GM18505 (cell line): ENCODE measurements around the gene SP3.
A peak's percentile ranks its signal among the peaks of the same experiment; 100 is the strongest.

Experiments used
- ATAC-seq: cut with Tn5 transposase; IDR thresholded peaks from one replicate; pipeline ENCODE4 v1.9.1; 2021; ENCODE audit not compliant: unreplicated experiment
- POLR2A ChIP-seq: IDR thresholded peaks from 4 replicates; pipeline ENCODE4 v1.6.1; 2011; ENCODE audit warnings: borderline replicate concordance; ENCODE audit not compliant: insufficient read depth, insufficient read length; ENCODE audit errors: extremely low read depth

Gene SP3

DNA sequence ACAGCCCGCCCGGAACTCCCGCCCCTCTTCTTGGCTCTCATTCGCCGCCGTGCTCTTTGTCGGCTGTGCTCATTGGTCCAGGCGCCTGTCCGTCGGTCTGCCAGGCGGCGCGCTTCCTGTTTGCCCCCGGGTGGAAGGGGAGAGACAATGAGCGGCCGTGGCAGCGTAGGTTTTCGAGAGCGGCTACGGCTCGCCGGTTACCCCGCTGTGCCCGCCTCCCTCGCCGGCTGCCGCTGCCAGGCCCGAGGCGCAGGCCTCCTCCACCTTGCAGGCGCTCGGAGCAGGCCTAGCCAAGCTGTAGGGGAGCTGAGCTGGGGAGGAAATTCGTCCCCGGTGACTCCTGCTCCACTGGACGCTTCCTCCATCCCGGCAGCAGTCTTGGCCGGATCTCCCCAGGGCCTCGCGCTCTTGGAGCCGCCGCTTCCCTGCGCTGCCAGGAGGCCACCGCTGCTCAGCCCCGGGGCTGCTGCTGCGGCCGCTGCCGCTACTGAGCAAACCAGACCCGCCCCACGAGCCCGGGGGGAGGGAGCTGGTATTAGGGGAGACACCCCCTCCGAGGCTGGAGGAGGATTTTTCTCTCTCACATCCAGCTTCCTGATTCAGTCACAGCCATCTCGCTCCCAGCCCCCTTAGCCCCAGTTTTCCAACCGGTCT, at the start of gene SP3:
Gene SP3 (minus strand): TSS at position 2 of the 654 bp plus-strand sequence. CDS start 202 bp downstream, outside the sequence.
- peak; percentile 80 for TF ChIP-seq POLR2A
- ATAC-seq, result peak; percentile 63

DNA sequence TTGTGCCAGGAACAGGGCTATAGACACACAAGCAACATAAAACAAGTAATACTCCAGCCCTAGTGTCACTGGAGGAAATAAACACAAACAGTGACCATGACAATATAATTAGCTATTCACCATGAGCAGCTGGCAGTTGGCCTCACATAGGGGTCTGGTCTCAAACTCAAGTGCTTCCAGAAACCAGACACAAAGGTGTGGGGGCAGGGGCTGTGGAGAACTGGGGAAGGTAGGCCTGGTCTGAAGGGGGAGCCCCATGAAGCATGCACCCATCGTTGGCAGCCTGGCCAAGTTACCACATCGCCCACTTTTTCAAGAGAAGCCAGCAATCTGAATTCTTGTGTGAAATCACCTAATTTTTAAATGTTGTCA, 49.5 kb upstream of the SP3 start:
- no peak for ATAC-seq

DNA sequence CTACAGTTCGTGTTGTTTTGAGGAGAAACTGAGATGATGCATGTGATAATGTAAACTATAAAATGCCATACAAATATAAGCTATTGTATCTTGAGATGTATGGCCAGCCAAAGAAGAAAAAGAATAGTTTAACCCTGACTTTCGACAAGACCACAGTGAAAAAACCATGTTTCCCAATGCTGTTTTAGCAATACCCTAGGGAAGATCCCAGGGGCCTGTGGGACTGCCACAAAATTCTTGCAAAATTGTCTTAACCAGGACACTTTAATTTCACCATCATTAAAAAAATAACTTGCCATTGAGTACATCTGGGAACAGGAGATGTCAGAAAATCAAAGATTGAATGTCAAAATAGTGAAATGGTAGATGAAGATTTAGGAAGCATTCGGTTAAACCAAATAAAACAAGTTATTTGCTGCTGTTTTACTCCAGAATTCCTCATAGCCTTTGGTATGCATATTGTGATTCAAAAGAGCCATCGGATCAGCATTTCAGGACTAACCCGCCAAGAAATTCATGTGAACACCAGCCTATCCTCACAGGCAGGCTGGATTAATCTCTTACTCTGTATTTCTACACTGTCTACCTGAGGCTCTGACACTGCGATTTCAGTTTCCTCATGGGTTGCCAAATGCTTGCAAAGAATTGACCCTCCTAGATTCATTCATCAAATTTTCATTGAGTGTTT, 49.0 kb upstream of the SP3 start:
- no peak for ATAC-seq

More for the DNA sequence above, 49.5 kb upstream of the SP3 start:
- TF ChIP-seq POLR2A, result no peak

DNA sequence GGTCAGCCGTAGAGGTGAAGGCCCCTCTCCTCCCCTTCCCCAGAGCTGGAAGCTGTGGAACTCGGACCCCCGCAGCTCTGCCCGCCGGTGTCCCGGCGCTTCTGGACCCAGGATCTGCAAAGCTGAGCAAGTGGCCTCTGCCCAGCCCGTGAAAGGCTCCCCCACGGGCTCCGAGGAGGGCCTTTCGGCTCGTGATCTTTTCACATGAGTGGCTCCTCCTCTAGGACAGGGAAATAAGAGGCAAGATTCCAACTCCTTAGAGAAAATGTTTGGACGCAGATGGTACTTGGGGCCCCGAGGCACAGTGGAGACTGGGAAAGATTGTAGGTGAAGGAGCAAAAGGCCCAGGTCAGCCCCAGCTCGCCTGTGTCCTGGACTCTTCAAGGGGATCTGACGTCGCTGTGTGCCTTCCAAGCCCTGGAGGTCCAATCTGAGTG, 48.2 kb upstream of the SP3 start:
- TF ChIP-seq POLR2A, result no peak
- no peak for ATAC-seq

More for the DNA sequence above, 49.0 kb upstream of the SP3 start:
- no peak for TF ChIP-seq POLR2A

DNA sequence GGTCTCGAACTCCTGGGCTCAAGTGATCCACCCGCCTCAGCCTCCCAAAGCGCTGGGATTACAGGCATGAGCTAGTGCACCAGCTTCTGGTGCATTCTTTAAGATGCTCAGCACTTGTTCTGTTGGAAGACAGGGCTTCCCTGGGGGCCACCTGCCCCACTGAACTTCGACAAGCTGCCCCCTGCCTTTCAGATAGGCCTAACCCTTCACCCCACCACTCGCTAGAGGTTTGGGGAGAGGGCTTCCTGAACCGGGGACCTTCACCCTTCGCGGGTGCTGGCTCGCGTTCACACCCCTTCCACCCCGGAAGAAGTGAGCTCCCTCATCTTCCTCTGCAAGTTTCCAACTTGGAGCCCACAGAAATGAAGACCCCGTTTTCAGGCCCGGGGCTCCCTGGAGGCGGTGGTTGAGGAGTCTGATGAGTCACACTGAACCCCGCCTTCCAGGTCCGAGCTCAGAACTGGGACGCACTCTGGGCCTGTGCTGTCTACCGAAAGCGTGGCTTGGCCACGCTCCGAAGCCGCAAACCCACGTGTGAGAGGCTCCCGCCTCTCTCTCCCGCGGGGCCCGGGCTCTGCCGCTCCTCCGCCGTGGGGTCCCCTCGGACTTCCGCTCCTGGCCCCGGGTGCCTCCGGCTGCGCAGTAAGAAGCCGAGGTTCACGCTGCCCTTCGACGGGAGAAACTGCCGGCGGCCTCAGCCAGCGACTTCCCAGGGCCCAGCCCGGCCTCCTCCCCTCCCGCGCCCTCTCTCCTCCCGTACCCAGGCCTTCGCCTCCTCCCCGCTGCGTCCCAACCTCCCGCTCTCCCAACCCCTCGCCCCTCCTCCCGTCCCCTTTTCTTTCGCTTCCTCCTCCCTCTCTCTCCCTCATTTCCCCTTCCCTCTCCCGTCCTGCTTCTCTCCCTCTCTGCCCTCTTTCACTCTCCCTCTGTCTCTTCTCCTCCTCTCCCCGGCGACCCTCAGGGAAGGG, 47.5 kb upstream of the SP3 start:
- no peak for ATAC-seq
- no peak for TF ChIP-seq POLR2A

DNA sequence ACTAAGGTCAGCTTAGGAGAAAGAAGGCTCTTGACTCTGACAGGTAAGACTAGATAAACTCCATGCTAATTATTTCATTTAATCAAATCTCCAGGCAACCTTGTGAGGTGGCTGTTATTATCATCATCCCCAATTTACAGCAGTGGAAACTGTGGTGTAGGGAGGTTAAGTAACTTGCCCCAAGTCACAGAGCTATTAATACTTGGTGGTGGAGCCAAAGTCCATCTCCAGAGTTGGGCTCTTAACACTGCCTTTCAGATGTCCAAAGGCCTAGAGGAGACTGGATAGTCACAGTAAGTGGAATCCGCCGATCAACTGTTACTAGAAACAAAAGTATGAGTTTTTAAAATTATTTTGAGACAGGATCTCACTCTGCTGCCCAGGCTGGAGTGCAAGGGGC, 46.6 kb upstream of the SP3 start:
- no peak for ATAC-seq
- TF ChIP-seq POLR2A, result no peak

DNA sequence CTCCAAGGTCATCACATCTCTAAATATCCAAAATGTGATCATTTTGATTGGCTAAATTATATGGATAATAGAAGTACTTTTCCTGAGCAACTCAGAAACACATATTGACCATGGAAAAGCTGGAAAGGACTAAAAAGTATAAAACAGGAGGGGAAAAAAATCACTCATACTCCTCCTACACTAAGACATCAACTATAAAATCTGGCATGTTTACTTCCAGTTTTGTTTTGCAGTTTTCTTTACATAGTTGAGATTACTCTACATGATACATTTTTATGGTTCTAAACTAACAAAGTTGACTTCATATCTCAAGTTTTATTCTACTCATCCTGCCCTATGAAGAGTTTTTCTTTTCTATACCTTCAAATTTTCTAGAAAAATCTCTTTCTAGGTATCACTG, 46.0 kb upstream of the SP3 start:
- TF ChIP-seq POLR2A, result no peak
- no peak for ATAC-seq

DNA sequence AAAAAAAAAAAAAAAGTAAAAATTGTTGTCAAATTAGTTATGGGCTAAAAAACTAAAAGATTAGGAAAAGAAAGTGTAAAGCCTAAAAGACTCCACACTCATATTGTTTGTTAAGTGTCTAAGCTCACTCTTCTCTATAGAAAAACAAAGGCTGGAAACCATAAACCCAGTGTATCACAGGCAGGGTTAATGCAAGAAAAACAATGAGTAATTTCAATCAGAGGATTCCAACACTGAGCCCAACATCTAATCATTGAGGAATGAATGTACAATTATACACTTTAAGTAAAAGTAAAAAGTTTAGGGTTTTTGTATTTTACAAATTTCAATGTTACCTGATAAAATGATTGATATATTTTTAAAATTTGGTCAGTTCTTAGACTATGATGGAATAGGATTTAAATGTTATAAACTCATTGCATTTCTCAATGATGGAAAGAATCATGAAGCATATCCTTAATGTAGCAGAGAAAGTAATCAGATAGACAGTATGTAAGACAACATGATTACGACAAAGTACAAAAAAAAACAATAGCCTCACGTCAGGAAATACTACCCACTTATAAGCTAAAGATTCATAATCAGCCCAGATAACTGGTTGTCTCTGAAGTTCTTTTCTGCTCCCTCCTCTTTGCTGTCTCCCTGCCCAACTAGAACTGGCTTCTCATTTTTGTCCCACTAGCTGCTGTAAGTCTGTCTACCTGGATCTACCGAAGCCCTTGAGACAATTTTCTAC, 44.5 kb upstream of the SP3 start:
- no peak for ATAC-seq
- TF ChIP-seq POLR2A, result no peak

DNA sequence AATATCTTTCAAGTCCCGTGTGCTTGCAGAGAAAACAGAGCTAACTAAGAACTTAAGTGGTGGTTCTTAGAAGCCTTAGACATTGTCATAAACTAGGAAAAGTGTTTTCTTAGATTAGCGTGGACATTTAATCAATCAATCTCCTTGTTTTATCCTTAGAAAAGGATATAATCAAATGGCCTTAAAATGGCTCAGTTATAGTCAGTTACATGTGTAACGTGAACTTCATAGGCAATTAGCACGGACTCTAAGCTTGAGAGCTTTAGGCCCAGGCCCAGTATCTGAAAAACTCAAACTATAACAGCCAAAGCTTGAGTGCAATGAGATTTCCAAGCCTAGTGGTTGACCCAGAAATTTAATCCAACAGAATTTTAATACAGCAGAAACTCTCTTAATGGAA, 43.5 kb upstream of the SP3 start:
- no peak for TF ChIP-seq POLR2A
- no peak for ATAC-seq

DNA sequence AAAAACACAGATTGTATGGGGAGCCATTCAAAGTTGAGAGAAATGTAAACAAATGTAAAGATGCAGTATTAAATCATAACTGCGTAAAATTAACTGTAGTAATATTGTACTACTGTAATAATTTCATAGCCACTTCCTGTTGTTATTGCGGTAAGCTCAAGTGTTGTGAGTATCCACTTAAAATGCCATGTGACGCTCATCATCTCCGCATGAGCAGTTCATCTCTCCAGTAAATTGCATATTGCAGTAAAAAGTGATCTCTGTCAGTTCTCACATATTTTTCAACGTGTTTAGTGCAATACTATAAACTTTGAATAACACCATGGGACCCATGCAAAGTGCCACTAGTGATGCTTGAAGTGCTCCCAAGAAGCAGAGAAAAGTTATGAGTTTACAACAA, 41.8 kb upstream of the SP3 start:
- TF ChIP-seq POLR2A, result no peak
- no peak for ATAC-seq

DNA sequence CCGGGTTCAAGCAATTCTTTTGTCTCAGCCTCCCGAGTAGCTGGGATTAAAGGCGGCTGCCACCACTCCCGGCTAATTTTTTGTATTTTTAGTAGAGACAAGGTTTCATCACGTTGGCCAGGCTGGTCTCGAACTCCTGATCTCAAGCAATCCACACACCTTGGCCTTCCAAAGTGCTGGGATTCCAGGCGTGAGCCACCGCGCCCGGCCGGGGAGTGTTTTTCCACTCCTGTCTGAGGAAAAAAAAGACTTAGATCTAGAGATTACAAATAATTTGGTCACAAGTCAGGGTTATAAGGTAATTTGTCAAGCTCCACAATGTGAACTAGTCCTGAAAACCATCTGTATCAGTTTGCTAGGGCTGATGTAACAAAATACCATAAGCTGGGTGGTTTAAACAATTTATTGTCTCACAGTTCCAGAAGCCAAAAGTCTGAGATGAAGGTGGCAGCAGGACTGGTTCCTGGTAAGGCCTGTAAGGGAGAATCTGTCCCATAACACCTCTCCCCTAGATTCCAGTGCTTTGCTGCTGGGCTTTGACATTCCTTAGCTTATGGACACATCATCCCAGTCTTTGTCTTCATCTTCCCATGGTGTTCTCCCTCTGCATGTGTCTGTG, 40.7 kb upstream of the SP3 start:
- ATAC-seq, result no peak
- TF ChIP-seq POLR2A, result no peak

DNA sequence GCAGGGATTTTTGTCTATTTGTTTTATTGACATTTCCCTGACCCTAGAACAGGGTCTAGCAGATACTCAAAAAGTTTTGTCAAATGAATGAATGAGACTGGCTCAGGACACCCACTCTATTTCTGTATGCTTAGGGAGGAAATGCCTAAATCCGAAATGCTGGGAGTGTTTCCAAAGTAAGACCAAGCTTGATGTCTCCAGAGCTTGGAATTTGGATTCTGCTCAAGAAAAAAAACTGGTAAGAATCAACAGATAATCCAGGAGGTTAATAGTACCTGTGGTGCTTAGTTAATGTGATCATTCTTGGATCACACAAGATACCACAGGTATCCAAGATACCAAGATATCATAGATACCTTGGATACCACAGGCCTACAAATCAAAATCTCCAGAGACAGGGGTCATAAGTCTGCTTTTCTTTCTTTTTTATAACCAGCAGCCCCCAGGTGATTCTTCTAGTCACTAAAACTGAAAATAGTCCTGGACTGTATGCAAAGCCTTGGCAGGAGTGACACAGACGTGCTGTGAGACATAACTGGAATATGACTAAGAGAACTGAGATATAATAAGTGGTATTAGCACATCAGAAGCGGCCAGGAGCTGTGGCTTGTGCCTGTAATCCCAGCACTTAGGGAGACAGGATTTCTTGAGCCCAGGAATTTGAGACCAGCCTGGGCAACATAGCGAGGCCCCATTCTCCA, 39.9 kb upstream of the SP3 start:
- TF ChIP-seq POLR2A, result no peak
- peak; percentile 73 for ATAC-seq
